Subcutaneous adipose tissue (tissue), 4 donors: ENCODE measurements around the gene ACKR2. TPM values are rescaled to one million over a fixed set of nuclear protein-coding genes. Genes with fewer than 3 reads are reported as not detected.

Experiments used
- CTCF ChIP-seq: fragments of 450-650 bp; IDR thresholded peaks from one replicate; pipeline ENCODE4 v1.5.1; 2016; ENCODE audit warnings: low read depth, mild to moderate bottlenecking, control low read depth, antibody characterized with exemption, moderate library complexity
- total RNA-seq, 4 donors: library from RNA; depleted of rRNA; stranded (reverse); fragments of >200 nt; gene quantifications; one replicate each; pipeline ENCODE4 v1.1.0, GENCODE V29; 2016

Gene ACKR2
- total RNA-seq, 4 donors from 2014 or later = 7.3 to 22.7 (median 11.2) TPM

DNA sequence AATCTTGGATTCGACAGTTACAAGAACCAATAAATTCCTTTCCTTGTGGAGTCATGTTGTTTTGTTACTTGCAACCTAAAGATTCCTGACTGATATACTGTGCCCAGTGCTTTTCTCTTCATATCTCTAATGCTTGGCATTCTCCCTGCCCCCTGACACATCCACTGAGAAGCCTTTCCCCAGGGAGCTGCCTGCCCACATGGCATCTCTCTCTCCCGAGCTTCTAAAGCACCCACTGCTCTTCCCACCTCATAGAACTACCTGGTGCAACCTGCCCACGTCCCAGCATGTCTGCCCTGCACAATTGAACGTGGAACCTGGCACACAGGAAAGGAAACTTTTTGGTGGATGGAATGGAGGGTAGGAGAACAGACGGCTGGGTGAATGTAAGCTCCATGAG, 59.6 kb downstream of the ACKR2 start:
- no peak for TF ChIP-seq CTCF

- no peak for TF ChIP-seq CTCF
These were observed 62.4 kb downstream of the ACKR2 start for GRCh38 chr3:42871592-42872196.

DNA sequence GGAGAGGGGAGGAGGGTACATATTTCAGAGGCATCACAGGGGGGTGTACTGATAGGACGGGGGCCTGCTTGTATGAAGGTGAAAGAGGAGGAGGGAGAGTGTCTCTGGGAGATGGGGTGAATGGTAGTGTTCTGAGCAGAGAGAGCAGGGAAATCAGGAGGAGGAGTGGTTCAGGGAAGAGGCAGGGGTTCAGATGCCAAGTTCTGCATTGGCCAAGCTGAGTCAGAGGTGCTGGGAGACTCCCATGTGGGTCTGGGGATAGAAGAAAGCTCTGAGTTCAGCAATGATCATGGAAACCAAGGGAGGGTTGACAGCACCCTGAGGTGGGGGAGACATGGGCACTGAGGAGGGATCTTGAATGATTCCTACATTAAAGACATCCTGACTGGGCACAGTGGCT, 63.5 kb downstream of the ACKR2 start:
- TF ChIP-seq CTCF = no peak

DNA sequence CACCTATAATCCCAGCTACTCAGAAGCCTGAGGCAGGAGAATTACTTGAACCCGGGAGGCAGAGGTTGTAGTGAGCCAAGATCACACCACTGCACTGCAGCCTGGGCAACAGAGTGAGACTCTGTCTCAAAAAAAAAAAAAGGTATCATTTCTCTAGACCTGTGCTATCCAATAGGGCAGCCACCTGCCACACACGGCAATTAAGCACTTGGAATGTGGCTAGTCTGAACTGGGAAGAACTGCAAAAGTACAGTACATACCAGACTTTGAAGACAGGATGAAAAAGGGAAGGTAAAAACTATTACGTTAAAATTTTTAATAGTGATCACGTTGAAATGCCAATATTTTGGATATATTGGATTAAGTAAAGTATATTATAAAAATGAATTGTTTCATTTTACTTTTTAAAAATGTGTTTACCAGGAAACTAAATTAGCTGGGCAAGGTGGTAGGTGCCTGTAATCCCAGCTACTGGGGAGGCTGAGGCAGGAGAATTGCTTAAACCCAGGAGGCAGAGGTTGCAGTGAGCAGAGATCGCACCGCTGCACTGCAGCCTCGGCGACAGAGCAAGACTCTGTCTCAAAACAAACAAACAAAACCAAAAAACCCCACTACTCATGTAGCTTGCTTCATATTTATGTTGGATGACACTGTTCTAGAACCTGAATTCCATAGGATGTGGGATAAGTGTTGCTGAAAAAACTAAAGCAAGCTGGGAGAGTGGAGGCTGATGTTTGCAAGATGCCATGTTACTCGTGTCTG, 64.2 kb downstream of the ACKR2 start:
- TF ChIP-seq CTCF = no peak

GRCh38 chr3:42874749-42875148, 65.5 kb downstream of the ACKR2 start:
- TF ChIP-seq CTCF = no peak

DNA sequence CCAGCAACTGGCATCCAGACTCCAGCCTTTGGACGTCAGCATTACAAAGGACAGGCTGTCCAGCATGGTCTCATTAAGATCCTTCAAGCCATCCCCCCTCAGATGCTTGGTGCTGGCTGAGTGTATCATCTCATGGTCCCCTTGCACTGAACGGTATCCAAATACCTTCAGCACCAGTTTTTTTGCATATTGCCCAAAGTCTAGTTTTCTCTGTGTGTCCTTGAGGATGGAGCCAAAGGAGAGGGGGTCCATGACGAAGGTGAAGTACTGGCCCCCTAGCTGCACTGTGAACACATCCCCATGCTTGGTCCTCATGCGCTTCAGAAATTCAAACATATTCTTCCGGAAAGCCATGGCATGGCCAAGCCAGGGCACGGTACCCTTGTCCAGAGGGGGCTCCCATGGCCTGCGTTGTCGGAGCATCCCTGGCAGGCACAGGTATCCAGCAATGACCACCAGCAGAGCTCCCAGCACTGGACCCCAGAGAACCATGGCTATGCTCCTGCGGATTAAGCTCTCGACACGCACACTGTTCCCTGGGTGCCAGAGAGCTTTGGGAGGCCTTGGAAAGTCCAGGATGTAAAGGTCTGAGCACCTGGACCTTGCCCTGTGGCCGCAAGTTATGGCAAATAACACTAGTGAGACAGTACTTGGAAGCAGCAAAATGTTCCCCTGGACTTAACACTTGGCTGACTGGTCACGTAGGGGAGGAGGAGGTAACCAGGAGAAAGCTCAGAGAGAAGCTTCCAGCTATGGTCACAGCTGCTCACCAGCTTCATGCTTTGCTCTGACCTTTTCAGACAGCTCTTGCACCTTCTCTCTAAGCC, 66.3 kb downstream of the ACKR2 start, which contains the start of gene CYP8B1:
TSS of gene CYP8B1 (minus strand) at position 555 of the 827 bp plus-strand sequence. CDS start at position 492, 63 bp downstream.
- no peak for TF ChIP-seq CTCF

- no peak for TF ChIP-seq CTCF
These were observed 67.2 kb downstream of the ACKR2 start for GRCh38 chr3:42876401-42876800.
